DLD1 (cell line): Measurements from ENCODE around the gene SLC25A25.

Experiments
- in situ Hi-C: cut with HindIII; loops from 2 replicates; pipeline ENCODE4 v1.10.0; 2017; ENCODE audit warnings: low sequenced_read_pairs

Gene SLC25A25

GRCh38 chr9:128096616-128097536 lies 28.8 kb downstream of the SLC25A25 start:
- in situ Hi-C loops, result loop anchor here (10.0 kb wide), 1 partner anchor 162 kb away; the partner anchor contains the start of genes DPM2 and PIP5KL1

- in situ Hi-C loops, result loop anchor here (10.0 kb wide), 1 partner anchor 163 kb away; the partner anchor contains the start of genes DPM2 and PIP5KL1
Measured at GRCh38 chr9:128097543-128098296, 29.7 kb downstream of the SLC25A25 start.

- in situ Hi-C loops, result loop anchor here (10.0 kb wide), 1 partner anchor 164 kb away; the partner anchor contains the start of genes DPM2 and PIP5KL1
Measured at GRCh38 chr9:128098297-128099230, 30.5 kb downstream of the SLC25A25 start.

- in situ Hi-C loops, result loop anchor here (10.0 kb wide), 1 partner anchor 165 kb away; the partner anchor contains the start of genes DPM2 and PIP5KL1
Measured at GRCh38 chr9:128099231-128099931, 31.3 kb downstream of the SLC25A25 start.

- in situ Hi-C loops, result loop anchor here (10.0 kb wide), 1 partner anchor 165 kb away; the partner anchor contains the start of genes DPM2 and PIP5KL1
Measured at GRCh38 chr9:128099932-128100491, 32.0 kb downstream of the SLC25A25 start.

DNA sequence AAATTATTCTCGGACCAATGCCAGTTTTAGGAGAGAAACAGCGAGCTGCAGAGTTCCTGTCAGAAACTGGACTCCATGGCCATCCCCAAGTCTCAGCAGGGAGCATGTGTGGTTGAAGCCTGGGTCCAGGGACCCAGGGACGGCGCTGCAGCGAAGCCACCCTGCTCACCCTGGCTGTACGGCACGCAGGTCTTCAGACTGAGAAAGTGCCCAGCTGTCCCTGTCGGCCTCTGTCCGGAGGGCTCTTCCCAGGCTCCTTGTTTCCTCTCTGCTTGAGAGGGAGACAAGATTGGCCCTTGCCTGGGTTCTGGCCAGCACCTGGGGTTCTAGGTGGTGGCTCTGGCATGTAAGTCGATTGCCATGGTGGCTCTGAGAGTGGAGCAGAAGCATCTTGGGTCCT lies 32.5 kb downstream of the SLC25A25 start:
- in situ Hi-C loops, result no loop called here

GRCh38 chr9:128101231-128101661 lies 33.2 kb downstream of the SLC25A25 start:
- in situ Hi-C loops, result no loop called here

- in situ Hi-C loops, result no loop called here
Measured at GRCh38 chr9:128101690-128102089, 33.7 kb downstream of the SLC25A25 start.

GRCh38 chr9:128102196-128102595 lies 34.2 kb downstream of the SLC25A25 start:
- in situ Hi-C loops, result no loop called here

- in situ Hi-C loops, result no loop called here
Measured at GRCh38 chr9:128102861-128103588, 35.0 kb downstream of the SLC25A25 start.

- in situ Hi-C loops, result no loop called here
Measured at GRCh38 chr9:128103589-128103962, 35.5 kb downstream of the SLC25A25 start.

DNA sequence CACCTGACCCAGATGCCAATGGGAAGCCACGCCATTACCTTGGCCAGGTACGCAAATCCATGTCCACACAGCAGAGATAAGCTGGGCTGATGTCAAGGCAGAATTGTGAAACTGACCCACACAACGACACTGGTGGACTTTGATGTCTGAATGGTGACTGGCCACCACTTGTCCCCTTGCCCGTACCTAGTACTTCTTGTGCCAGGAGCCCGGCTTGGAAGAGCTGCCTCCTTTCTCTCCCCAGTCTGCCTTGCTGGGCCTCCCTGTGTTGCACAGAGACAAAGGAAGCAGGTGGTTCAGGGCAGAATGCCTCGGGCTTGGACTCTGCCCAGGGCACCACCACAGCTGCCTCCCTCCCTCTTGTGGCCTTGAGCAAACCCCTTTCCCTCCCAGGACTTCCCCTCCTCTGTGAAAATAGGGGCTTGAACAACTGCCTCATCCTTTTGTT lies 36.2 kb downstream of the SLC25A25 start:
- in situ Hi-C loops, result no loop called here

- in situ Hi-C loops, result no loop called here
Measured at GRCh38 chr9:128105538-128106175, 37.6 kb downstream of the SLC25A25 start.

- in situ Hi-C loops, result no loop called here
Measured at GRCh38 chr9:128106181-128106939, 38.3 kb downstream of the SLC25A25 start.

- in situ Hi-C loops, result no loop called here
Measured at GRCh38 chr9:128106940-128107467, 39.0 kb downstream of the SLC25A25 start.

GRCh38 chr9:128107468-128108268 lies 39.6 kb downstream of the SLC25A25 start:
- in situ Hi-C loops, result no loop called here
